Measurements from ENCODE around the gene HYAL1.
"Not testable (repeated sequence)": the region's sequence is repeated elsewhere in the genome, so short reads cannot be mapped to it uniquely, and the experiment has no call there.

Gene HYAL1

GRCh38 chr3:50274371-50275104, 28.8 kb downstream of the HYAL1 start:
- Histone ChIP-seq H3K4me2 (ENCODE audit: low read depth, low read length, poor library complexity, severe bottlenecking) (no peak overlapping the region), H4K20me1 (ENCODE audit: insufficient read depth, low read length, poor library complexity, severe bottlenecking) (no peaks in the 10 kb centered on the region), H3K4me3 (ENCODE audit: low read length, poor library complexity, severe bottlenecking) (no peak overlapping the region), H3F3A (ENCODE audit: low read depth) (no peaks in the 10 kb centered on the region), H3K9ac (ENCODE audit: low read depth, low read length, poor library complexity, severe bottlenecking) (no peak overlapping the region), H3K9me3 (ENCODE audit: insufficient read depth, low read depth, low read length) (no peaks in the 10 kb centered on the region), H3K36me3 (ENCODE audit: insufficient read depth, low read length) (no peaks in the 10 kb centered on the region), H3K9me2 (replicated peaks; ENCODE audit: low read depth, low read length) (no peaks in the 10 kb centered on the region), H3K27me3 (ENCODE audit: insufficient read depth, low read length, poor library complexity, severe bottlenecking) (no peaks in the 10 kb centered on the region), H3K79me2 (ENCODE audit: insufficient read depth, low read length) (no peaks in the 10 kb centered on the region), H3K4me1 (ENCODE audit: insufficient read depth, low read length, poor library complexity, severe bottlenecking) (no peaks in the 10 kb centered on the region), H2AFZ (ENCODE audit: low read length) (0 out of 2 replicates have a peak overlapping the region, but pooled peaks have one; percentile 44)
- TF ChIP-seq EZH2phosphoT487 (IDR thresholded peaks at IDR 0.05; ENCODE audit: borderline replicate concordance): no peak
- TF ChIP-seq CTCF (conservative IDR thresholded peaks at IDR 0.05; ENCODE audit: low read length): peak; percentile 98

GRCh38 chr3:50273689-50274065, 29.7 kb downstream of the HYAL1 start:
- H3K9me3 ChIP-seq (ENCODE audit: insufficient read depth, low read depth, low read length): no peaks in the 10 kb centered on the region
- TF ChIP-seq CTCF (conservative IDR thresholded peaks at IDR 0.05; ENCODE audit: low read length): no peak
- TF ChIP-seq EZH2phosphoT487 (IDR thresholded peaks at IDR 0.05; ENCODE audit: borderline replicate concordance): no peak
- no peaks in the 10 kb centered on the region for H3F3A ChIP-seq (ENCODE audit: low read depth)
- H4K20me1 ChIP-seq (ENCODE audit: insufficient read depth, low read length, poor library complexity, severe bottlenecking): no peaks in the 10 kb centered on the region
- H3K4me3 ChIP-seq (ENCODE audit: low read length, poor library complexity, severe bottlenecking): no peak overlapping the region
- no peaks in the 10 kb centered on the region for H3K9me2 ChIP-seq (replicated peaks; ENCODE audit: low read depth, low read length)
- H2AFZ ChIP-seq (ENCODE audit: low read length): no peak overlapping the region
- no peak overlapping the region for H3K9ac ChIP-seq (ENCODE audit: low read depth, low read length, poor library complexity, severe bottlenecking)
- no peaks in the 10 kb centered on the region for H3K4me1 ChIP-seq (ENCODE audit: insufficient read depth, low read length, poor library complexity, severe bottlenecking)
- no peak overlapping the region for H3K4me2 ChIP-seq (ENCODE audit: low read depth, low read length, poor library complexity, severe bottlenecking)
- no peaks in the 10 kb centered on the region for H3K79me2 ChIP-seq (ENCODE audit: insufficient read depth, low read length)
- no peaks in the 10 kb centered on the region for H3K36me3 ChIP-seq (ENCODE audit: insufficient read depth, low read length)
- H3K27me3 ChIP-seq (ENCODE audit: insufficient read depth, low read length, poor library complexity, severe bottlenecking): no peaks in the 10 kb centered on the region

GRCh38 chr3:50272911-50273688, 30.3 kb downstream of the HYAL1 start:
- no peak overlapping the region for H3K4me3 ChIP-seq (ENCODE audit: low read length, poor library complexity, severe bottlenecking)
- no peaks in the 10 kb centered on the region for H3K79me2 ChIP-seq (ENCODE audit: insufficient read depth, low read length)
- H3K9ac ChIP-seq (ENCODE audit: low read depth, low read length, poor library complexity, severe bottlenecking): no peak overlapping the region
- TF ChIP-seq EZH2phosphoT487 (IDR thresholded peaks at IDR 0.05; ENCODE audit: borderline replicate concordance): no peak
- peak; percentile 87 for TF ChIP-seq CTCF (conservative IDR thresholded peaks at IDR 0.05; ENCODE audit: low read length)
- H3K4me1 ChIP-seq (ENCODE audit: insufficient read depth, low read length, poor library complexity, severe bottlenecking): no peaks in the 10 kb centered on the region
- no peak overlapping the region for H2AFZ ChIP-seq (ENCODE audit: low read length)
- H4K20me1 ChIP-seq (ENCODE audit: insufficient read depth, low read length, poor library complexity, severe bottlenecking): no peaks in the 10 kb centered on the region
- H3K9me2 ChIP-seq (replicated peaks; ENCODE audit: low read depth, low read length): no peaks in the 10 kb centered on the region
- H3K36me3 ChIP-seq (ENCODE audit: insufficient read depth, low read length): no peaks in the 10 kb centered on the region
- H3F3A ChIP-seq (ENCODE audit: low read depth): no peaks in the 10 kb centered on the region
- H3K9me3 ChIP-seq (ENCODE audit: insufficient read depth, low read depth, low read length): no peaks in the 10 kb centered on the region
- no peak overlapping the region for H3K4me2 ChIP-seq (ENCODE audit: low read depth, low read length, poor library complexity, severe bottlenecking)
- H3K27me3 ChIP-seq (ENCODE audit: insufficient read depth, low read length, poor library complexity, severe bottlenecking): no peaks in the 10 kb centered on the region

GRCh38 chr3:50272538-50272910, 30.9 kb downstream of the HYAL1 start:
- not testable (repeated sequence) for H2AFZ ChIP-seq (ENCODE audit: low read length); H3K4me1 ChIP-seq (ENCODE audit: insufficient read depth, low read length, poor library complexity, severe bottlenecking)

More at GRCh38 chr3:50272538-50272910, 30.9 kb downstream of the HYAL1 start:
- H3K79me2 ChIP-seq (ENCODE audit: insufficient read depth, low read length); H3K36me3 ChIP-seq (ENCODE audit: insufficient read depth, low read length); H4K20me1 ChIP-seq (ENCODE audit: insufficient read depth, low read length, poor library complexity, severe bottlenecking); H3K9ac ChIP-seq (ENCODE audit: low read depth, low read length, poor library complexity, severe bottlenecking); H3K27me3 ChIP-seq (ENCODE audit: insufficient read depth, low read length, poor library complexity, severe bottlenecking); H3K9me2 ChIP-seq (replicated peaks; ENCODE audit: low read depth, low read length); H3F3A ChIP-seq (ENCODE audit: low read depth); H3K9me3 ChIP-seq (ENCODE audit: insufficient read depth, low read depth, low read length); H3K4me3 ChIP-seq (ENCODE audit: low read length, poor library complexity, severe bottlenecking); H3K4me2 ChIP-seq (ENCODE audit: low read depth, low read length, poor library complexity, severe bottlenecking): not testable (repeated sequence)
